Gastroesophageal sphincter (tissue), 4 donors: ENCODE results near the gene MUC5B. TPM values are rescaled to one million over a fixed set of nuclear protein-coding genes. Genes with fewer than 3 reads are reported as not detected.
"Not testable (repeated sequence)": the region's sequence is repeated elsewhere in the genome, so short reads cannot be mapped to it uniquely, and the experiment has no call there.

Experiments used
- ATAC-seq: fragments of 150-250 bp; one replicate; pipeline ENCODE4 v1.9.1; 2016; ENCODE audit warnings: mild to moderate bottlenecking, moderate library complexity
- H3K27ac ChIP-seq, 4 donors: fragments of 200-600 bp; sonication (generic) in 3 of 4; 1 replicate in 3 of 4; 2 replicates in 1 of 4; pipeline ENCODE4 v1.5.1; 2016 to 2019
- H3K27me3 ChIP-seq: fragments of 200-600 bp; sonication (generic); one replicate; pipeline ENCODE4 v1.5.1; 2019
- H3K36me3 ChIP-seq, 2 donors: fragments of 200-600 bp; sonication (generic); one replicate each; pipeline ENCODE4 v1.5.1; 2019; ENCODE audit warnings: control low read depth in 1 of 2
- H3K4me1 ChIP-seq, 3 donors: fragments of 200-600 bp; sonication (generic); 1 replicate in 2 of 3; 2 replicates in 1 of 3; pipeline ENCODE4 v1.5.1; 2016 to 2019; ENCODE audit warnings: control low read depth in 2 of 3
- H3K4me3 ChIP-seq, 2 donors: fragments of 200-600 bp; sonication (generic); one replicate each; pipeline ENCODE4 v1.5.1; 2019; ENCODE audit warnings: mild to moderate bottlenecking in 1 of 2, moderate library complexity in 1 of 2
- H3K9me3 ChIP-seq, 3 donors: fragments of 200-600 bp; sonication (generic); one replicate each; pipeline ENCODE4 v1.5.1; 2017 to 2019; ENCODE audit warnings: control low read depth in 2 of 3
- EP300 ChIP-seq: sonication (generic); formaldehyde crosslinking; IDR thresholded peaks from one replicate; pipeline ENCODE4 v1.6.1; 2017; ENCODE audit warnings: antibody characterized with exemption, mild to moderate bottlenecking
- POLR2A ChIP-seq, 2 donors: fragments of 450-650 bp; IDR thresholded peaks; one replicate each; pipeline ENCODE4 v1.6.1; 2017; ENCODE audit warnings: antibody characterized with exemption in 2 of 2, mild to moderate bottlenecking in 2 of 2, moderate library complexity in 1 of 2
- POLR2AphosphoS5 ChIP-seq: sonication (generic); formaldehyde crosslinking; IDR thresholded peaks from one replicate; pipeline ENCODE4 v1.6.1; 2017; ENCODE audit warnings: antibody characterized with exemption
- WGBS, 2 donors: methylation state at CpG; one replicate each; pipeline ENCODE4 v1.1.5; 2018; ENCODE audit warnings: low coverage in 1 of 2; 5-methylcytosine and 5-hydroxymethylcytosine counted together
- total RNA-seq, 4 donors: library from RNA; depleted of rRNA; stranded (reverse); fragments of >200 nt; gene quantifications; one replicate each; pipeline ENCODE4 v1.1.0, GENCODE V29; 2016
- TF ChIP-seq, protein P1 (sequence below), 4 experiments: fragments of 200-600 bp in 2 of 4; fragments of 450-650 bp in 2 of 4; sonication (generic) in 1 of 4; IDR thresholded peaks; one replicate each; pipeline ENCODE4 v1.5.1; 2017 to 2019; ENCODE audit warnings: antibody characterized with exemption in 4 of 4, mild to moderate bottlenecking in 2 of 4, moderate library complexity in 2 of 4

The MUC5B gene
- total RNA-seq, 4 donors from 2014 or later: 0.13 to 199 (median 0.60) TPM

DNA sequence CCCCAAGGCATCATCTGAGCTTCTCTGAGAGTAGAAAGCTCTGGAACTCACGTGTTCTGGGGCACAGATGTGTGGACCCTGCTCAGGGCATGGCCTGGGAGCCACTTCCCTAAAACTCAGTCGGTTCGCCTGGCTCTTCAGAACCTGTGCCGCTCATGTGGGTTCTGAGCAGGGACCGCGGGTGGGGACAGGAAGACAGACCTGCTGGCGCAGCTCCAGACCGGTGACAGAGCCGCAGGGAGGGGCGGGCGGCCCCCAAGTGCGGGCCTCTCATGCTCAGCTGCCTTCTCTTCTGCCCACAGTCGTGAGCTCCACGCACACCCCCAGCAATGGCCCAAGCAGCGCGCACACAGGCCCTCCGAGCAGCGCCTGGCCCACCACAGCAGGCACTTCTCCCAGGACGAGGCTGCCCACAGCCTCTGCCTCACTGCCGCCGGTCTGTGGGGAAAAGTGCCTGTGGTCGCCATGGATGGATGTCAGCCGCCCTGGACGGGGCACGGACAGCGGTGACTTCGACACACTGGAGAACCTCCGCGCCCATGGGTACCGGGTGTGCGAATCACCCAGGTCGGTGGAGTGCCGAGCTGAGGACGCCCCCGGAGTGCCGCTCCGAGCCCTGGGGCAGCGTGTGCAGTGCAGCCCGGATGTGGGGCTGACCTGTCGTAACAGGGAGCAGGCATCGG lies 40.9 kb upstream of the MUC5B start:
- H3K4me3 ChIP-seq: no peak overlapping the region
- no peaks in the 10 kb centered on the region for H3K4me1 ChIP-seq
- H3K27ac ChIP-seq: no peak overlapping the region
- WGBS, 2 donors: no CpG with 5 or more reads among the region's 41 CpGs
- ATAC-seq: no peak
- H3K27me3 ChIP-seq: peaks cover 61% of the 10 kb centered on the region
- no peak for TF ChIP-seq EP300
- no peaks in the 10 kb centered on the region for H3K36me3 ChIP-seq
- no peaks in the 10 kb centered on the region for H3K9me3 ChIP-seq

- H3K27me3 ChIP-seq: peaks cover 49% of the 10 kb centered on the region
- WGBS, 2 donors: no CpG with 5 or more reads among the region's 22 CpGs
- not testable (repeated sequence) for ATAC-seq, H3K36me3 ChIP-seq, H3K4me3 ChIP-seq, H3K9me3 ChIP-seq, H3K27ac ChIP-seq, H3K4me1 ChIP-seq
These were observed 38.7 kb upstream of the MUC5B start for GRCh38 chr11:1184139-1184538.

DNA sequence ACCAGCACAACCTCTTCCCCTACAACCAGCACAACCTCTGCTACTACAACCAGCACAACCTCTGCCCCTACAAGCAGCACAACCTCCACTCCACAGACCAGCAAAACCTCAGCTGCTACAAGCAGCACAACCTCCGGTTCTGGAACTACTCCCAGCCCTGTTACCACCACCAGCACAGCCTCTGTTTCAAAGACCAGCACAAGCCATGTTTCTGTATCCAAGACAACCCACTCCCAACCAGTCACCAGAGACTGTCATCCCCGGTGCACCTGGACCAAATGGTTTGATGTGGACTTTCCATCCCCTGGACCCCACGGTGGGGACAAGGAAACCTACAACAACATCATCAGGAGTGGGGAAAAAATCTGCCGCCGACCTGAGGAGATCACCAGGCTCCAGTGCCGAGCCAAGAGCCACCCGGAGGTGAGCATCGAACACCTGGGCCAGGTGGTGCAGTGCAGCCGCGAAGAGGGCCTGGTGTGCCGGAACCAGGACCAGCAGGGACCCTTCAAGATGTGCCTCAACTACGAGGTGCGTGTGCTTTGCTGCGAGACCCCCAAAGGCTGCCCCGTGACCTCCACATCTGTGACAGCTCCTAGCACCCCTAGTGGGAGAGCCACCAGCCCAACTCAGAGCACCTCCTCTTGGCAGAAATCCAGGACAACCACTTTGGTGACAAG lies 34.3 kb upstream of the MUC5B start:
- not testable (repeated sequence) for H3K4me1 ChIP-seq, ATAC-seq, H3K36me3 ChIP-seq, H3K27ac ChIP-seq, H3K9me3 ChIP-seq, H3K4me3 ChIP-seq
- H3K27me3 ChIP-seq: peaks cover 56% of the 10 kb centered on the region
- WGBS, 2 donors: 83% methylated on average over 5 of the region's 15 CpGs; no CpG with 5 or more reads in 1 of the 2 donors

DNA sequence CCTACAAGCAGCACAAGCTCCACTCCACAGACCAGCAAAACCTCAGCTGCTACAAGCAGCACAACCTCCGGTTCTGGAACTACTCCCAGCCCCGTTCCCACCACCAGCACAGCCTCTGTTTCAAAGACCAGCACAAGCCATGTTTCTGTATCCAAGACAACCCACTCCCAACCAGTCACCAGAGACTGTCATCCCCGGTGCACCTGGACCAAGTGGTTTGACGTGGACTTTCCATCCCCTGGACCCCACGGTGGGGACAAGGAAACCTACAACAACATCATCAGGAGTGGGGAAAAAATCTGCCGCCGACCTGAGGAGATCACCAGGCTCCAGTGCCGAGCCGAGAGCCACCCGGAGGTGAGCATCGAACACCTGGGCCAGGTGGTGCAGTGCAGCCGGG lies 33.0 kb upstream of the MUC5B start:
- not testable (repeated sequence) for H3K36me3 ChIP-seq, H3K9me3 ChIP-seq, H3K27ac ChIP-seq, H3K4me1 ChIP-seq, ATAC-seq, H3K4me3 ChIP-seq
- WGBS, 2 donors: 24 to 64% methylated on average over 2 to 4 of the region's 12 CpGs
- H3K27me3 ChIP-seq: peaks cover 67% of the 10 kb centered on the region

- not testable (repeated sequence) for H3K9me3 ChIP-seq, H3K4me3 ChIP-seq, H3K27ac ChIP-seq, H3K36me3 ChIP-seq, ATAC-seq, H3K4me1 ChIP-seq
- H3K27me3 ChIP-seq: peaks cover 82% of the 10 kb centered on the region
- 79 to 96% methylated on average over 5 to 9 of the region's 22 CpGs for WGBS, 2 donors
These were observed 30.9 kb upstream of the MUC5B start for GRCh38 chr11:1191786-1192470.

DNA sequence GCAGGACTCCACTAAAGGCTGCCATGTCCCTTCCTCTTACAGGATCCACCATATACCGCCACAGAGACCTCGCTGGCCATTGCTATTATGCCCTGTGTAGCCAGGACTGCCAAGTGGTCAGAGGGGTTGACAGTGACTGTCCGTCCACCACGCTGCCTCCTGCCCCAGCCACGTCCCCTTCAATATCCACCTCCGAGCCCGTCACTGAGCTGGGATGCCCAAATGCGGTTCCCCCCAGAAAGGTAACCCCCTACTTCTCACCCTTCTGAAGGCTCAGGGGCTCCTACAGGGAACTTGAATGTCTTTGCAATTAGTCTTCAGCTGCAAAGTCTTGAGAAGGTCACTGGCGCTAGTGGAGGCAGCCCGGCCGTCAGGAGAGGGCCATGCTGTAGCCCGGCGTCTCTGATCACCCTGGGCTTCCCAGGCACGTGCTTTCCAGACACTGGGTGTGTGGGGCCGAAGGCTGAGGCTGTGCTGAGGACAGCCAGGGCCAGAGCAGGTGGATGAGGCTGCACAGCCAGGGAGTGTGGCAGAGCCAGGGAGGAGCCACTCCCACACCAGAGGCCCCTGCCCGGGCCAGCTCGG lies 30.0 kb upstream of the MUC5B start:
- Histone ChIP-seq H3K9me3 (no peaks in the 10 kb centered on the region), H3K4me1 (no peaks in the 10 kb centered on the region), H3K27me3 (peaks cover 86% of the 10 kb centered on the region), H3K4me3 (no peak overlapping the region), H3K27ac (no peak overlapping the region), H3K36me3 (no peaks in the 10 kb centered on the region)
- no peak for ATAC-seq
- WGBS, 2 donors: 79 to 88% methylated on average over 3 to 4 of the region's 17 CpGs
- TF ChIP-seq POLR2A (IDR thresholded peaks at IDR 0.05) (no peak), EP300 (no peak), POLR2AphosphoS5 (no peak)
- TF ChIP-seq, protein P1, sequence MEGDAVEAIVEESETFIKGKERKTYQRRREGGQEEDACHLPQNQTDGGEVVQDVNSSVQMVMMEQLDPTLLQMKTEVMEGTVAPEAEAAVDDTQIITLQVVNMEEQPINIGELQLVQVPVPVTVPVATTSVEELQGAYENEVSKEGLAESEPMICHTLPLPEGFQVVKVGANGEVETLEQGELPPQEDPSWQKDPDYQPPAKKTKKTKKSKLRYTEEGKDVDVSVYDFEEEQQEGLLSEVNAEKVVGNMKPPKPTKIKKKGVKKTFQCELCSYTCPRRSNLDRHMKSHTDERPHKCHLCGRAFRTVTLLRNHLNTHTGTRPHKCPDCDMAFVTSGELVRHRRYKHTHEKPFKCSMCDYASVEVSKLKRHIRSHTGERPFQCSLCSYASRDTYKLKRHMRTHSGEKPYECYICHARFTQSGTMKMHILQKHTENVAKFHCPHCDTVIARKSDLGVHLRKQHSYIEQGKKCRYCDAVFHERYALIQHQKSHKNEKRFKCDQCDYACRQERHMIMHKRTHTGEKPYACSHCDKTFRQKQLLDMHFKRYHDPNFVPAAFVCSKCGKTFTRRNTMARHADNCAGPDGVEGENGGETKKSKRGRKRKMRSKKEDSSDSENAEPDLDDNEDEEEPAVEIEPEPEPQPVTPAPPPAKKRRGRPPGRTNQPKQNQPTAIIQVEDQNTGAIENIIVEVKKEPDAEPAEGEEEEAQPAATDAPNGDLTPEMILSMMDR (IDR thresholded peaks at IDR 0.05): no peak

GRCh38 chr11:1193326-1194230 lies 29.3 kb upstream of the MUC5B start:
- TF ChIP-seq EP300 (no peak), POLR2A (IDR thresholded peaks at IDR 0.05) (no peak), POLR2AphosphoS5 (no peak)
- TF ChIP-seq, protein P1 (IDR thresholded peaks at IDR 0.05): no peak
- no peaks in the 10 kb centered on the region for H3K36me3 ChIP-seq
- no peak for ATAC-seq
- H3K27me3 ChIP-seq: peaks cover 94% of the 10 kb centered on the region
- H3K4me3 ChIP-seq: no peak overlapping the region
- WGBS, 2 donors: 40% methylated on average over 1 of the region's 43 CpGs; no CpG with 5 or more reads in 1 of the 2 donors
- no peak overlapping the region for H3K27ac ChIP-seq
- H3K4me1 ChIP-seq: no peaks in the 10 kb centered on the region
- H3K9me3 ChIP-seq: no peaks in the 10 kb centered on the region
